Epithelial cell of proximal tubule (primary cell): ENCODE results near the gene SLC1A2. TPM values are rescaled to one million over a fixed set of nuclear protein-coding genes. Genes with fewer than 3 reads are reported as not detected.

Experiments
- DNase-seq: peaks from one replicate; pipeline ENCODE4 v3.0.0-alpha.2; 2011; ENCODE audit warnings: low read depth
- H3K4me3 ChIP-seq: 2 replicates; pipeline ENCODE4 v1.5.1; 2011; ENCODE audit warnings: low read depth, mild to moderate bottlenecking, low read length
- CTCF ChIP-seq: conservative IDR thresholded peaks from 2 replicates; pipeline ENCODE4 v1.5.1; 2012; ENCODE audit warnings: low read depth, mild to moderate bottlenecking, low read length
- total RNA-seq: library from RNA; depleted of rRNA; stranded (reverse); fragments of >200 nt; gene quantifications from 2 replicates; pipeline ENCODE4 v1.2.3, GENCODE V29; 2015

The SLC1A2 gene
- total RNA-seq, 1 donor from 2014 or later: not detected

- no peak for DNase-seq
- no peak for TF ChIP-seq CTCF
- H3K4me3 ChIP-seq: no peak overlapping the region
Observed at GRCh38 chr11:35372565-35373283, 46.6 kb downstream of the SLC1A2 start.

- DNase-seq: no peak
- no peak overlapping the region for H3K4me3 ChIP-seq
- TF ChIP-seq CTCF: no peak
Observed at GRCh38 chr11:35367491-35367890, 51.9 kb downstream of the SLC1A2 start.

- H3K4me3 ChIP-seq: no peak overlapping the region
- DNase-seq: no peak
- no peak for TF ChIP-seq CTCF
Observed at GRCh38 chr11:35366798-35367197, 52.6 kb downstream of the SLC1A2 start.

GRCh38 chr11:35365961-35366360, 53.4 kb downstream of the SLC1A2 start:
- no peak for TF ChIP-seq CTCF
- no peak for DNase-seq
- H3K4me3 ChIP-seq: no peak overlapping the region

GRCh38 chr11:35365395-35365794, 54.0 kb downstream of the SLC1A2 start:
- no peak overlapping the region for H3K4me3 ChIP-seq
- TF ChIP-seq CTCF: no peak
- DNase-seq: no peak

- H3K4me3 ChIP-seq: no peak overlapping the region
- DNase-seq: peak; percentile 86
- no peak for TF ChIP-seq CTCF
Observed at GRCh38 chr11:35363854-35364780, 55.2 kb downstream of the SLC1A2 start.
